BLaER1 (cell line): ENCODE measurements around the gene ARHGEF28.

Experiments used
- H3K27ac ChIP-seq: shearing (Covaris generic); formaldehyde crosslinking; 2 replicates; pipeline ENCODE4 v1.8.1; 2022
- H3K27me3 ChIP-seq: shearing (Covaris generic); formaldehyde crosslinking; 2 replicates; pipeline ENCODE4 v1.8.1; 2022
- H3K36me3 ChIP-seq: shearing (Covaris generic); formaldehyde crosslinking; 2 replicates; pipeline ENCODE4 v1.8.1; 2022
- H3K4me1 ChIP-seq: shearing (Covaris generic); formaldehyde crosslinking; 2 replicates; pipeline ENCODE4 v1.8.1; 2022
- H3K4me2 ChIP-seq: shearing (Covaris generic); formaldehyde crosslinking; 2 replicates; pipeline ENCODE4 v1.8.1; 2022
- H3K4me3 ChIP-seq: shearing (Covaris generic); formaldehyde crosslinking; 2 replicates; pipeline ENCODE4 v1.8.1; 2022
- H3K9ac ChIP-seq: shearing (Covaris generic); formaldehyde crosslinking; 2 replicates; pipeline ENCODE4 v1.8.1; 2022
- H3K9me3 ChIP-seq: shearing (Covaris generic); formaldehyde crosslinking; 2 replicates; pipeline ENCODE4 v1.8.1; 2022
- H4K20me1 ChIP-seq: shearing (Covaris generic); formaldehyde crosslinking; 2 replicates; pipeline ENCODE4 v1.8.1; 2022
- Cebpa-rat ChIP-seq: shearing (Covaris generic); IDR thresholded peaks from 2 replicates; pipeline ENCODE4 v1.8.1; 2022

The ARHGEF28 gene

GRCh38 chr5:73727470-73727869 is 101.5 kb downstream of the ARHGEF28 start:
- no peak overlapping the region for H3K4me3 ChIP-seq
- TF ChIP-seq Cebpa-rat: no peak
- no peak overlapping the region for H3K27ac ChIP-seq
- H3K36me3 ChIP-seq: no peaks in the 10 kb centered on the region
- no peak overlapping the region for H3K4me2 ChIP-seq
- no peaks in the 10 kb centered on the region for H3K27me3 ChIP-seq
- H3K9ac ChIP-seq: no peak overlapping the region
- no peaks in the 10 kb centered on the region for H4K20me1 ChIP-seq
- H3K4me1 ChIP-seq: no peaks in the 10 kb centered on the region
- no peaks in the 10 kb centered on the region for H3K9me3 ChIP-seq

DNA sequence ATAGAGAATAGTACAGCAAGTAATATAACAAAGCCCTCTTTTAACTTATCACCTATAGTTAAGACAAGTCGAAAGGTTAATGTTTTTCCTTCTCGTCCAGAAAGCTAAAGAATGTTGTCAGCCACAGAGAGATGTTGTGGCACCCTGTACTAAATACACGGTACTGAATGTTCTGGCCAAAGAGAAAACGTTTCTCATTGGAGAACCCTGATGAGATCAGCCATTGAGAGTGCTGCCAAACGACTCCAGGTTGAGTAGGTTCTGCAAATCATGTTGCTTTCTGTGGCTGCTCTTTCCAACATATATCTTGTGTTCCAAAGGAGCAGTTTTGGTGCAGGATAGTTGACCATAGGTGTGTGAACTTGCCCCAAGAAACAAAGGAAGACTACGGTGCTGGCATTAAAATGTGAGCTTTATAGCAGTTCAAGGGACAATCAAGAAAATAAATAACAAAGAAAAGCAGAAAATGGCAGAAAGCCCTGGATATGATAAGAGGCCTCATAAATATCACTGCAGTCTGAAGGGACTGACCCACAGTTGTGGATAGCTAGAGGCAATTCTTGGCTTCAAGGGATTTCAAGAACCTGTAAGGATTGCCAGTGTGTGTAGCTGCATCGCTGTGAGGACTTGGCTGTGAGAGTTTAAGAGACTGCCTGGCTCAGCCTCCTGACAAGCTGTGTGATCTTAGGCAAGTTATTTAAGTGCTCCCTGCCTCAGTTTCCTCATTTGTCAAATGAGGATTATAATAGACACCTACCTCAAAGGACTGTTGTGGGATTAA is 102.7 kb downstream of the ARHGEF28 start:
- H3K9me3 ChIP-seq: no peaks in the 10 kb centered on the region
- no peaks in the 10 kb centered on the region for H3K4me1 ChIP-seq
- H3K36me3 ChIP-seq: no peaks in the 10 kb centered on the region
- H4K20me1 ChIP-seq: no peaks in the 10 kb centered on the region
- no peak overlapping the region for H3K9ac ChIP-seq
- no peak for TF ChIP-seq Cebpa-rat
- no peak overlapping the region for H3K27ac ChIP-seq
- H3K4me2 ChIP-seq: no peak overlapping the region
- H3K27me3 ChIP-seq: no peaks in the 10 kb centered on the region
- no peak overlapping the region for H3K4me3 ChIP-seq

DNA sequence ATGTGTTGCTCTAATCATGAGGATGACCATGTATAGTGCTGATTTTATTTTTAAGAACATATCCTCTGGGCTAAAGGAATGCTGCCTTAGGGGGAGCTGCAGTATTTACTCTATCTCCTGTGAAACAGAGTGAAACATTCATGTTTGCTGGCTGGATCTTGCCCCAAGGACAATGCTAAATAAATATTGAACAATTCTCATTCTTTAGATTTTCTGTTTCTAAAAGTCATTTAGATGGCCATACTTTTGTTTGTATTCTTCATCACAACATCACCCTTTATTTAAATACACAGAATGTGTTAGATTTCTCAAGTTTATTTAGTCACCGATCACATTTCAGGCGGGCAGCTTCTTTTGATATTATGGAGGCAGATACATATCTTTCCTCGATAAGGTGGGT is 103.3 kb downstream of the ARHGEF28 start:
- no peak overlapping the region for H3K4me3 ChIP-seq
- no peak overlapping the region for H3K4me2 ChIP-seq
- H4K20me1 ChIP-seq: no peaks in the 10 kb centered on the region
- TF ChIP-seq Cebpa-rat: no peak
- H3K27me3 ChIP-seq: no peaks in the 10 kb centered on the region
- no peaks in the 10 kb centered on the region for H3K4me1 ChIP-seq
- H3K9me3 ChIP-seq: no peaks in the 10 kb centered on the region
- H3K9ac ChIP-seq: no peak overlapping the region
- H3K27ac ChIP-seq: no peak overlapping the region
- no peaks in the 10 kb centered on the region for H3K36me3 ChIP-seq

DNA sequence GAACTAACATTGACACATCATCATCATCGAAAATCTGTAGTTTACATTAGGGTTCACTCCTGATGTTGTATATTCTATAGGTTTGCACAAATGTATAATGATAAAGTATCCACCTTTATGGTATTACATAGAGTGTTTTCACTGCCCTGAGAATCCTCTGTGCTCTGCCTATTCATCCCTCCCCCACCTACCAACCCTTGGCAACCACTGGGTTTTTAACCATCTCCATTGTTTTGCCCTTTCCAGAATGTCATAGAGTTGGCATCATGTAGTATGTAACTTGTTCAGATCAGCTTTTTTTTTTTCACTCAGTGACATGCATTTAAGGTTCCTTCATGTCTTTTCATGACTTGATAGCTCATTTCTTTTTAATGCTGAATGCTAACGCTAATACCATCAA is 106.0 kb downstream of the ARHGEF28 start:
- H3K4me1 ChIP-seq: no peaks in the 10 kb centered on the region
- no peak overlapping the region for H3K27ac ChIP-seq
- H3K4me2 ChIP-seq: no peak overlapping the region
- no peaks in the 10 kb centered on the region for H4K20me1 ChIP-seq
- no peaks in the 10 kb centered on the region for H3K9me3 ChIP-seq
- H3K36me3 ChIP-seq: no peaks in the 10 kb centered on the region
- no peak overlapping the region for H3K9ac ChIP-seq
- H3K4me3 ChIP-seq: no peak overlapping the region
- H3K27me3 ChIP-seq: no peaks in the 10 kb centered on the region
- TF ChIP-seq Cebpa-rat: no peak

GRCh38 chr5:73733219-73733618 is 107.2 kb downstream of the ARHGEF28 start:
- Histone ChIP-seq H3K4me2 (no peak overlapping the region), H3K27ac (no peak overlapping the region), H3K4me3 (no peak overlapping the region), H4K20me1 (no peaks in the 10 kb centered on the region), H3K27me3 (no peaks in the 10 kb centered on the region), H3K4me1 (no peaks in the 10 kb centered on the region), H3K9ac (no peak overlapping the region), H3K36me3 (no peaks in the 10 kb centered on the region), H3K9me3 (no peaks in the 10 kb centered on the region)
- TF ChIP-seq Cebpa-rat: no peak

DNA sequence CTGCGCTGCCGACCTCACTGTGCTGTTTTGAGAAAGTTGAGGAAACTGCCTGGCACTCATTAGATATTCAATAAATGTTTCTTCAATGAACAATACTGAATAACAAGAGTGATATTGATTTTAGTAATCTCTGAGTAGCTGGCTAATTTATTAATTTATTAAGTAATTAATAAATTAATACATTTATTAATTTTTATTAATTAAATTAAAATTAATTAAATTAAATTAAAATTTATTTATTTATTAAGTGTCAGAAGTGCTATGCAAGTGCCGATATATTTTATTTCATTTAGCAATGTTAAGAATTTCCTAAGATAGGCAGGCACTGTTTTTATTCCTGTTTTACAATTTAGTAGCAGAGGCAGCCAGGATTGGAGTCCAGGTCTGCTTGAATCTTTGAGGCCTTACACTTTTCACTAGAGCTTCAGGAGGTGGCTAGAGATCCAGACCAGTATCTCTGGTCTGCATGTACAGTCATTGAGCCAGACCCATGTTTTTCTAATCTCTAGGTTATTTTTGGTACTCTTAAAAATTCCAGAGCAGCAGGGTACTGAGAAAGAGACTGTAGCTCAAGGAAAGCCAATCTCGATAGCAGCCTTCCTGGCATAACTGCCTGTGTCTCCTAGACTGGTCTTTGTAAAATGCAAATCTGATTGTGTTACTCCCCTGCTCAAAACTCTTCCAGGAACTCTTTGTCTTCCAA is 109.2 kb downstream of the ARHGEF28 start:
- no peaks in the 10 kb centered on the region for H3K4me1 ChIP-seq
- no peaks in the 10 kb centered on the region for H3K36me3 ChIP-seq
- no peaks in the 10 kb centered on the region for H3K27me3 ChIP-seq
- H3K4me3 ChIP-seq: no peak overlapping the region
- H3K9me3 ChIP-seq: no peaks in the 10 kb centered on the region
- no peaks in the 10 kb centered on the region for H4K20me1 ChIP-seq
- no peak overlapping the region for H3K9ac ChIP-seq
- no peak for TF ChIP-seq Cebpa-rat
- H3K4me2 ChIP-seq: no peak overlapping the region
- H3K27ac ChIP-seq: no peak overlapping the region

GRCh38 chr5:73739650-73740049 is 113.7 kb downstream of the ARHGEF28 start:
- Histone ChIP-seq H3K4me1 (no peaks in the 10 kb centered on the region), H3K4me2 (no peak overlapping the region), H3K36me3 (no peaks in the 10 kb centered on the region), H3K9ac (no peak overlapping the region), H3K27ac (no peak overlapping the region), H3K4me3 (no peak overlapping the region), H3K27me3 (no peaks in the 10 kb centered on the region), H4K20me1 (no peaks in the 10 kb centered on the region), H3K9me3 (no peaks in the 10 kb centered on the region)
- no peak for TF ChIP-seq Cebpa-rat

GRCh38 chr5:73740274-73740790 is 114.3 kb downstream of the ARHGEF28 start:
- Histone ChIP-seq H3K4me3 (no peak overlapping the region), H3K27ac (no peak overlapping the region), H3K9me3 (no peaks in the 10 kb centered on the region), H3K4me2 (no peak overlapping the region), H3K9ac (no peak overlapping the region), H3K27me3 (no peaks in the 10 kb centered on the region), H4K20me1 (no peaks in the 10 kb centered on the region), H3K4me1 (no peaks in the 10 kb centered on the region), H3K36me3 (no peaks in the 10 kb centered on the region)
- no peak for TF ChIP-seq Cebpa-rat

- no peaks in the 10 kb centered on the region for H3K27me3 ChIP-seq
- H4K20me1 ChIP-seq: no peaks in the 10 kb centered on the region
- no peak for TF ChIP-seq Cebpa-rat
- H3K9me3 ChIP-seq: no peaks in the 10 kb centered on the region
- H3K27ac ChIP-seq: no peak overlapping the region
- no peaks in the 10 kb centered on the region for H3K36me3 ChIP-seq
- no peaks in the 10 kb centered on the region for H3K4me1 ChIP-seq
- no peak overlapping the region for H3K4me2 ChIP-seq
- no peak overlapping the region for H3K4me3 ChIP-seq
- H3K9ac ChIP-seq: no peak overlapping the region
Observed at GRCh38 chr5:73743161-73743560, 117.2 kb downstream of the ARHGEF28 start.

GRCh38 chr5:73745836-73746235 is 119.8 kb downstream of the ARHGEF28 start:
- H3K27ac ChIP-seq: no peak overlapping the region
- no peak for TF ChIP-seq Cebpa-rat
- no peak overlapping the region for H3K4me2 ChIP-seq
- no peaks in the 10 kb centered on the region for H3K27me3 ChIP-seq
- no peaks in the 10 kb centered on the region for H4K20me1 ChIP-seq
- no peak overlapping the region for H3K9ac ChIP-seq
- H3K4me1 ChIP-seq: no peaks in the 10 kb centered on the region
- no peaks in the 10 kb centered on the region for H3K9me3 ChIP-seq
- H3K36me3 ChIP-seq: no peaks in the 10 kb centered on the region
- H3K4me3 ChIP-seq: no peak overlapping the region
